T-helper 1 cell (primary cell): ENCODE measurements around the gene ENDOV.

ENCODE experiments used
- DNase-seq, 5 donors: peaks; one replicate each; pipeline ENCODE4 v3.0.0-alpha.2; 2012 to 2020

Gene ENDOV

DNA sequence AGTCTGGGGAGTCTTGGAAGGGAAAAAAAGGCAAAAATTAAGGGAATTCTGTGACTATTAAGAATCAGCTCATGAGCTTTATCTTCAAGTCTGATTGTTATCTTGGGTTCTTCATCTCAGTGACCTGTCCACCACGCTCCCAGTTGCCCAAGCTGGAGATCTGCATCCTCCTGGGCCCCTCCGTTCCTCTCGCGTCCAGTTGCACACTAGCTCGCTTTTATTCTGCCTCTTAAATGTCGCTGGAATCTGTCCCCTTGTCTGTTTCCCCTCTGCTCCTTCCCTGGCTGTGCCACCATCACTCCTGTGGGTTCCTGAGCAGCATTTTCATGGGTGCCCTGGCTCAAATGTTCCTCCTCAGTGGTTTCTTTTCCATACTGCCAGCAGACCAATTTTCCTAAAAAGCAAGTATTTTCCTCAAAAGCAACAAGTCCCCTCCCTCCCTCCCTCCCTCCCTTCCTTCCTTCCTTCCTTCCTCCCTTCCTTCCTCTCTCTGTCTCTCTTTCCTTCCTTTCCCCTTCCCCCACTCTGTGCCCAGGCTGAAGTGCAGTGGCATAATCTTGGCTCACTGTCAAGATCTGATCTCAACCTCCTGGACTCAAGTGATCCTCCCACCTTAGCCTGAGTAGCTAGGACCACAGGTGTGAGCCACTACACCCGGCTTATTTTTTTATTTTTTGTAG is 1.4 kb downstream of the ENDOV start:
- DNase-seq, result no peak

DNA sequence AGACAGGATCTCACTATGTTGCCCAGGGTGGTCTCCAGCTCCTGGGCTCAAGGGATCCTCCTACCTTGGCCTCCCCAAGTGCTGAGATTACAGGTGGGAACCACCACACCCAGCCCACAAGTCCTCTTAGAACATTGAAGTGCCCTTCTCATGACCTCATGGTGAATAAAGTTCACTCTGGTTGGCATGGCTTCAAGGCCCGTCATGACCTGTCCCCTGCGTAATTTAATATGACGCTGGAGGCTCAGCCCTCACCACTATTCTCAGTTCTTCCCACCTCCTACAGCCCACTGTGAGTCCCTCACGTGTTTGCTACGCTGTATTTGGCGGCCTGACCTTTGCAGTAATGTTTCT is 1.9 kb downstream of the ENDOV start:
- no peak for DNase-seq

GRCh38 chr17:80418589-80418988 is 3.6 kb downstream of the ENDOV start:
- no peak for DNase-seq

- no peak for DNase-seq
Observed at GRCh38 chr17:80419255-80419654, 4.3 kb downstream of the ENDOV start.

DNA sequence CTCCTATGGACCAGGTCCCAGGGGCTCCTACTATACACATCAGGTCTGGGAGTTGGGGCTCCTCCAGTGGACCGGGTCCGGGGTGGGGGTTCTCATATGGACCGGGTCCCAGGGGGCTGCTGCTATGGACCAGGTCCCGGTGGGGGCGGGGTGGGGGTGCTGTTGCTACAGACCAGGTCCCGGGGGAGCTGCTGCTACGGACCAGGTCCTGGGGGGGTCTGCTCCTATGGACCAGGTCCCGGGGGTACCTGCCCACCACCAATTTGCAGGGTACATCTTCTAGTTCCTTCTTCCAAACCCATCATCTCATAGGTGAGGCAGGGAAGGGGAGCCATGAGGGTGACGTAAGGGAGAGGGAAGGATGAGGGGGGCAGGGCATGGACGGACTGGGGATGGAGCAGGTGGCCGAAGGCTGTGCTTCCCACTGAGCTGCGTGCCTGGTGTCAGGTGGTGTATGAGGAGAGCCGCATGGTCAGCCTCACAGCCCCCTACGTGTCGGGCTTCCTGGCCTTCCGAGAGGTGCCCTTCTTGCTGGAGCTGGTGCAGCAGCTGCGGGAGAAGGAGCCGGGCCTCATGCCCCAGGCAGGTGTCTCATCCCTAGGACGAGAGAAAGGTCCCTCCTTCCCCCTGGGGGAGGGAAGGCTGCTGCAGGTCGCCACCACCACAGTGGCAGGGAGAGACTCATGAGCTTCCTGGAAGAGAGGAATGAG is 6.6 kb downstream of the ENDOV start:
- DNase-seq, result no peak

GRCh38 chr17:80422276-80422675 is 7.3 kb downstream of the ENDOV start:
- DNase-seq, result no peak

DNA sequence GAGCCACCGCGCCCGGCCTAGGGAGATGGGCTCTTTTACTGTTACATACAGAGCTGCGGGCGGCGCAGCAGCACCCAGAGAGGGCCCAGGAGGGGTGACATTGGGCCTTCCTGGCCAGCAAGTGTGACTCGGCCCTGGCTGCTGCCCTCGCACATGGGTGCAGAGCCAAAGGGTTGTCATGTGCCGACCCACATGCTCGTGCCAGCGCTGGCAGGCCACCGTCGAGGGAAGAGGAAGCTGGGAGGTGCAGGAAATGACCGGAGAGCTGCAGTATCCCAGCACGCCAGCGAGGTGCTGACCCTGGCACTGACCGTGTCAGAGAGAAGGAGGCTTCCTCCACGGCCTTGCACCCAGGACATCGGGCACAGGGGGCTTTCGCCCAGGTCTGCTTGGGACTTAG is 8.0 kb downstream of the ENDOV start:
- DNase-seq, result no peak

- DNase-seq, result no peak
Observed at GRCh38 chr17:80423536-80424225, 8.7 kb downstream of the ENDOV start.

DNA sequence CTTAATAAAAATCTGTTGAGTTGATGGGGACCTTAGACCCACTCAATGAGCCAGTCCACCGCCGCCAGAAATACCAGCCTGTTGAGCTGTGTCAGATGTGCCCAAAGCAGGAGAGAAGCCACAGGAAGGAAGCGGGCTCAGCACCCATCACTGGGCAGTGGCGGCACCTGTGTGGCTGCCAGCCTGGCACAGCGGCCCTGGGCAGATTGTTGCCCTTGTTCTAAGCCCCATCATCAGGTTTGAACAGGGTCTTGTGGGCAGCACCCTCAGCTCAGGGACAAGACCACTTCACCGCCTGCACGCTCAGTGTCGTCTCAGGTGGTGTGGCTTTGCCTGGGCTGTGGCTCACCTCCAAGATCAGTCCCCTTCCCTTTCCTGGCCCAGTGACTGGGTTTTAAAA is 9.3 kb downstream of the ENDOV start:
- no peak for DNase-seq

DNA sequence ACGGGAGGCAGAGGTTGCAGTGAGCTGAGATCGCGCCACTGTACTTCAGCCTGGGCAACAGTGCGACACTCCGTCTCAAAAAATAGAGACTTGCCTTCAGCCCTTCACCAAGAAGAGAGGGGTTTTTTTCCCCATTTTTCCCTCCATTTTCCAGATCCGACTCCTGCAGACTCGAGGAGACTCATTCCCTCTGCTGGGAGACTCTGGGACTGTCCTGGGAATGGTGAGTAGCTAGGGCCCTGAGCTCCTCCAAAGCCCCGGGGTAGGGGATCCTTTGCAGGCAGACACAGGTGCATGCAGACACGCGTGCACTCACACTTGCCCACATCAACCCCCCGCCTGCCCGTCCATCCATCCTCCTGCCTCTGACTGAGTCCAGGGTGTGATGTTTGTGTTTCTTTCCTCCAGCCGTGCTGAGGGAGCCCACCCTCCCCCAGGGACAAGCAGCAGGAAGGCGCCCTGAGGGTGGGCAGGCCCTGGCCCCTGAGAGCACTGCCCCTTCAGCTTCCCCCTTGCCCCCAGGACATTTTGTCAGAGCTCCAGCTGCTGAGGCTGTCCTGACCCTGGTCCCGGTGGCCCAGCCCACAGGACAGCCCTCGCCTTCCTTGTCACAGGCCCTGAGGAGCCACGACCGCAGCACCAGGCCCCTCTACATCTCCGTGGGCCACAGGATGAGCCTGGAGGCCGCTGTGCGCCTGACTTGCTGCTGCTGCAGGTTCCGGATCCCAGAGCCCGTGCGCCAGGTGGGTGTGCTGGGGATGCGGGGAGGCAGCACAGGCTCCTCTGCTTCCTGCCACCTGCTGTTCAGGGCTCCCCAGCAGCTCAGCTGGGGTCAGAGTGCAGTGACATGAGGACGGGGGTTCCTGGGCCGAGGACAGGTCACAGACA is 10.2 kb downstream of the ENDOV start:
- no peak for DNase-seq

DNA sequence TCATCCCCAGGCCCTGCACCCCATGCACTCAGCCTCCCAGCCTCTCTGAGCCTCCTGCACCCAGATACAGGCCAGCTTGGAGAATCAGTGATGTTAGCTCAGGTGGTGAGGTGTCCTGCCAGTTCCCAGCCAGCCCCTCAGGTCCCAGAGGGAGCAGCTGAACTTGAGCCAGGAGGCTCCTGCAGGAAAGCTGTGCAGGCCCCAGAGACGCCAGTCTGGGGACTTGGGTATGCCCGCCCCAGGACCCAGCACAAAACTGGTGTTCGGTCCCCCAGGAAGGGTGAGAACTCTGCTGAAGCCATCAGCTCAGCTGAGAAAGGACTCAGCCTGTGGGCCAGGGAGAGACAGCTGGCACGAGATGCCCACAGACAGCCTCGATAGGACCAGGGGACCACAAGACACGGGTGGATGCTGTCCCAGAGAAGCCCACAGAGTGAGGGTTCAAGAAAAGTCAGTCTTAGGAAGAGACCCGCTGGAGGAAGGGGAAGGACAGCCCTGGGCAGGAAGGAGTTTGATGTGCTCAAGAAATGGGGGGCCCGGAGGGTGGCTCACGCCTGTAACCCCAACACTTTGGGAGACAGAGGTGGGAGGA is 11.0 kb downstream of the ENDOV start:
- DNase-seq, result no peak

DNA sequence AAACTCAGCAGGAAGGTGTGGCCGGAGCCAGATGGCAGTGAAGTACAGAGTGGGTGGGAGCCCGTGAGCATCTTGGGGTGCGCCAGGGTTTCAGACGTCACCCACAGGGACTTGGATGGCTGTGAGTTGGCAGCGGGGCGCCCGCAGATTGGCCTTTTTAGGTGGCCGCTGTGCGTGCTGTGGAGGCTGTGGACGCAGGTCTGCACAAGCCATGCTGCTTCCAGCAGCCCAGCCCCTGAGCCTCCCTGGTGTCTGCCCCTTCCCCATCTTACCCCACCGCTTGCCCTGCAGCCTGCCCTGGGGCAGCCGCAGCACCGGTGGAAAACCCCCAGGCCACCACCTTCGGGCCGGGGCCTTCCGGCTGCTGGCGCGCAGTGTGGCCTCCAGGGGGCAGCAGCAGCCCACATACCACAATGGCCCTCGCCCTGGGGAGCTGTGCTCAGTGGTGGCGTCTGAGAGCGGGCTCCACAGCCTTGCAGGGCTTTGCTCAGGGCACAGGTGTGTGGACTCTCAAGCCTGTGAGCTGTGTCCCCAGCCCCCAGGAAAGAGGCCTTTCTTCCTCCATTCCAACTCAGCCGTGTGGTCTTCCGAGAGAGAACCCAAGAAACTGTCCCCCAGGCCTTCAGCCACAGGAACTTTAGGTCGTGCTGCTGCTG is 11.8 kb downstream of the ENDOV start:
- DNase-seq, result peak; percentile 68 to 84 (median 81)

DNA sequence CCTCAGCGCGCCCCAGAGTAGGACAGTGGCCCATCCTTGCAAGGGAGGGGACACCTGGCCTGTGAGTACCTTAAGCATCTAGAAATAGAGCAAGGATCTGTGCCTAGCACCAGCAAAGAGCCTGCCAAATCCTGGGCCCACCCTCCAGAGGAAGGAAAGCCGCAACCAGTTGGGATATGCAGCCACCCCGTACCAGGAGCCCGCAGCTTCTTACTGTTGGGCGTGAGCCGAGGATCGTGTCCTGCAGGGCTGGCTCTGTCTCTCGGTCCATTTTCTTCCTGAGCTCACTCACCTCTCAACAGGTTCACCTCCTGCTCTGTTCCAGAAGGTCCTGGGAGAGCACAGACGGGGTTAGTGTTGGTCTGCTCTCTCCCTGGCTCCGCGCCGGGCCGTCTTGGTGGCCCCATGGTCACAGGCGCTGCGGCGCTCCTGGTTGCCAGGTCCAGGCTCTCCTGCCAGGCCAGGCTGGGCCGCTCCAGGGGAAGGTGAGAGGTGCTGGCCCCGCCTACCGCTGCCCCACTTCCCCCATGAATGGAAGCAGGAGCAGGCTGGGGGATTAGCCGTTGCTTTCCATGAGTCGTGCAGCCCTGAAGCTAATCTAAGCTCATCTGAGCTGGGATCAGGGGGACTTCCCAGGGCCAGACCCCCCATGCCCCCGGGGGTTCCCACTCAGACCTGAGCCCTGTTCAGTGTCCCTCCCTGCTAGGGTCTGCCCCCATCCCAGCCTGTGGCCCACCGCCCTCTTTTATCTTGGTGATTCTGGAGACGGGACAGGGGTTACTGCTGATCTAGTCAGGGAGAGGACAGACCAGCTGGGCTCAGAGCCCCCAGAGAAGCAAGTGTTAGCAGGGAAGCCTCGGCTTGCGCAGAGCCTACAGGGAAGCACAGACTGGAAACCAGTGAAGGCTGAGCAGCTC is 12.7 kb downstream of the ENDOV start:
- DNase-seq, result no peak

DNA sequence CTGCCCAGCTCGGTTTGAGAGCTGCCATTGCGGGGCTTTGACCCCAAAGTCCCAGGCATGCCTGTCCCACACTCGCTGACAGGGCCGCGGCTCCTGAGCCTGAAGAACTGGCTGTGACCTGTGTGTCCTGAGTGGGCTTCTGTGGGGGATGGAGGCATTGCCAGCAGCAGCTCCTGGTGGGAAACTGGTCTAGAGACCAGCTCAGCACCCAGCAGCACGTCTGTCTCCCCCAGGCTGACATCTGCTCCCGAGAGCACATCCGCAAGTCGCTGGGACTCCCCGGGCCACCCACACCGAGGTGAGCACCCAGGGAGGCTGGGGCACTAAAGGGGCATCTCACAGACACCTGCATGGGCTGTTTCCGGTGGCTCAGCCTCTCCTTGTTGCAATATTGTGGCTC is 13.4 kb downstream of the ENDOV start:
- DNase-seq, result no peak

- no peak for DNase-seq
Observed at GRCh38 chr17:80428796-80429195, 13.8 kb downstream of the ENDOV start.

DNA sequence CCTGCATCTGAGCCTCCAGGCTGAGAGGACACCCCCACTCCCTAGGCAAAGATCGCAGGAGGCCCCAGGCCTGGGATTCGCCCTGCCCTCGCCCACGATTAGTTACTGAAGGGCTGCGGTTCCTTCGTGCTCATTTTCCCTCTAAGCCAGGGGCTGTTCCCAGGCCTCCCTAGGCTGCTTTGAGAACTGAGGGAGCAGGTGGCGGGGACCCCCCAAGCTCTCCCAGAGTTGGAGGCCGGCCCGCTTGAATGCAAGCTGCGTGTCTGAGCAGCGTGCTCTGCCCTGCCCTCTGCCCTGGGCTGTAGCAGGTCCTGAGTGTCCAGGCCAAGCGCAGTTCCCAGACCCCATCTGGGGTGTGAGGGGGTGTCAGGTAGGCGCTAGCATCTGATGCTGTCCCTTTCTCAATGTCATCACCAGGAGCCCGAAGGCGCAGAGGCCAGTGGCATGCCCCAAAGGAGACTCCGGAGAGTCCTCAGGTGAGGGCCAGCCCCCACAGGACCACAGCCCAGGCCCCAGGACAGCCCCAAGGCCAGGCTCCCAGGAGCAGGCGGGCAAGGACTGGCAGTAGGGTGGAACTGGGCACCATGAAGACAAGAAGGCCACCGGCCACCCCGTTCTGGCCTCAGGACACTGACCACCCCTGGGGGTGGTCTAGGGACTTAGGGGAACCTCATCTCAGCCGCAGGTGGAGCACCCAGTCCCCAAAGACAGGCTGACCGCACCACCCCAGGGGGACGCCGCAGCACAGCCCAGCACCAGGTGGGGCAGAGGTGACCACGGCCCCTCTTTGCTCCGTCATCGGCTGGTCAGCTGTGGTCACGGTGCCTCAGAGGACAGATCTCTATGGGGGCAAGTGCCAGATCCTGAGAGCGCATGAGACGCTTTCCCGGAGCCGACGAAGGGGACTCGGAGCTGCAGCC is 14.6 kb downstream of the ENDOV start:
- no peak for DNase-seq

GRCh38 chr17:80430446-80431245 is 15.7 kb downstream of the ENDOV start:
- no peak for DNase-seq

DNA sequence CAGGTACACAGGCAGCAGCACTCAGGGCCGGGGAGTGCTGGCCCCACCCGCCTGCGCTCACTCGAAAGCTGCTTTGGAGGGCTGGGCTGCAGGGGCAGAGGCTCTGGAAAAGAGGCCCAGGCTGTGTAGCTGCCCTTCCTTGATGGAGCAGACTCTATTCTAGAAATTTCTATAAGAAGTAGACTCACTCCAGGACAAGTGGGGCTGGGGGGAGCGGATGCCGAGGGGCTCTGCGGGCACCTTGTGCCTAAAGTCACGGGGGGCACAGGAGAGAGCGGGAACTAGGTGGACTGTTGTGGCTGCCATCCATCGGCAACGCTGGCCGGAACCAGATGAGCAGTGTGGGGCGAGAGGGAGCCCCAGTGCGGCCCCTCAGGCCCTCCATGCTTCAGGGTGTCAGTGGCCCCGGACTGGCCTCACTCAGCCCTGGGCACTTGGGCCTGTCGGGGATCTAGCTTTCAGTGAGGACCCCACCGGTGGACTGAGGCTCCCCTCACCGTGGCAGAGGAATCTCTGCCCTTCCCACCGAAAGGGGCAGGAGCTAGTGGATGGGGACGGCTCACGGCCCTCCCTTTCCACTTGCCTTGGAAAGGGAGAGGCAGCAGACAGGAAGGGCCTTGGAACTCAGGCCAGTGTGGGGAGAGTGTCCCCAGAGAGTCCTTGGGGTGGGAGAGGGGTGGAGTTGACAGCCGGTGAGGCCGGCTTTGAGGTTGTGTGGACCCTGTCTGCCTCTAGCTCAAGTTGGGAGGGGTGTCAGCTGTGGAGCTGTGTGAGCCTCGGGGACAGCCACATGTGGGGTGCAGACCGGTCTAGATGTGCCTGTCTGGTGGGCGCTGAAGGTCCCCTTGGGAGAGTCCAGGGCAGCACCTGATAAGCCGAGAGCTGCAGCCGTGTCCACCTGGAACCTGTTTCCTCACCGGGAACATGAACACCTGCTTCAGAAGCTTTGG is 16.6 kb downstream of the ENDOV start:
- DNase-seq, result no peak
